ENCODE measurements around the gene NDOR1.

The NDOR1 gene

GRCh38 chr9:137181680-137182079 is 23.8 kb upstream of the NDOR1 start:
- Histone ChIP-seq H3K27me3 (ENCODE audit: control insufficient read depth, low read length) (no peaks in the 10 kb centered on the region), H3K4me2 (ENCODE audit: low read length) (no peak overlapping the region), H3K4me1 (ENCODE audit: control insufficient read depth, low read length) (peaks cover 5% of the 10 kb centered on the region), H3K9me3 (ENCODE audit: control insufficient read depth, insufficient read depth, low read length) (no peaks in the 10 kb centered on the region), H3K36me3 (ENCODE audit: control insufficient read depth, low read length) (peaks cover 48% of the 10 kb centered on the region), H4K20me1 (ENCODE audit: control insufficient read depth, insufficient read depth, low read depth, low read length) (no peaks in the 10 kb centered on the region), H3K9me2 (replicated peaks; ENCODE audit: control insufficient read depth, low read length) (no peaks in the 10 kb centered on the region), H3F3A (ENCODE audit: control insufficient read depth, insufficient read depth) (no peaks in the 10 kb centered on the region), H3K27ac (ENCODE audit: low read depth, low read length) (no peak overlapping the region), H3K79me2 (ENCODE audit: control insufficient read depth, low read length) (peaks cover 18% of the 10 kb centered on the region), H3K4me3 (ENCODE audit: low read length) (no peak overlapping the region)
- TF ChIP-seq EZH2phosphoT487 (IDR thresholded peaks at IDR 0.05; ENCODE audit: borderline replicate concordance, low read length) (no peak), CTCF (IDR thresholded peaks at IDR 0.05; ENCODE audit: low read depth, low read length, poor library complexity, severe bottlenecking) (no peak)

GRCh38 chr9:137182836-137183235 is 22.7 kb upstream of the NDOR1 start:
- no peak for TF ChIP-seq EZH2phosphoT487 (IDR thresholded peaks at IDR 0.05; ENCODE audit: borderline replicate concordance, low read length)
- TF ChIP-seq CTCF (IDR thresholded peaks at IDR 0.05; ENCODE audit: low read depth, low read length, poor library complexity, severe bottlenecking), result no peak
- Histone ChIP-seq H3K4me2 (ENCODE audit: low read length) (no peak overlapping the region), H3K36me3 (ENCODE audit: control insufficient read depth, low read length) (peaks cover 53% of the 10 kb centered on the region), H3K27me3 (ENCODE audit: control insufficient read depth, low read length) (no peaks in the 10 kb centered on the region), H3K27ac (ENCODE audit: low read depth, low read length) (no peak overlapping the region), H3K9me3 (ENCODE audit: control insufficient read depth, insufficient read depth, low read length) (no peaks in the 10 kb centered on the region), H3K4me3 (ENCODE audit: low read length) (no peak overlapping the region), H4K20me1 (ENCODE audit: control insufficient read depth, insufficient read depth, low read depth, low read length) (no peaks in the 10 kb centered on the region), H3K4me1 (ENCODE audit: control insufficient read depth, low read length) (peaks cover 16% of the 10 kb centered on the region), H3K9me2 (replicated peaks; ENCODE audit: control insufficient read depth, low read length) (no peaks in the 10 kb centered on the region), H3F3A (ENCODE audit: control insufficient read depth, insufficient read depth) (no peaks in the 10 kb centered on the region), H3K79me2 (ENCODE audit: control insufficient read depth, low read length) (peaks cover 30% of the 10 kb centered on the region)

- Histone ChIP-seq H4K20me1 (ENCODE audit: control insufficient read depth, insufficient read depth, low read depth, low read length) (no peaks in the 10 kb centered on the region), H3K27me3 (ENCODE audit: control insufficient read depth, low read length) (no peaks in the 10 kb centered on the region)
- TF ChIP-seq CTCF (IDR thresholded peaks at IDR 0.05; ENCODE audit: low read depth, low read length, poor library complexity, severe bottlenecking), result no peak
- TF ChIP-seq EZH2phosphoT487 (IDR thresholded peaks at IDR 0.05; ENCODE audit: borderline replicate concordance, low read length), result no peak
Observed at GRCh38 chr9:137183980-137184595, 21.4 kb upstream of the NDOR1 start.

More at GRCh38 chr9:137183980-137184595, 21.4 kb upstream of the NDOR1 start:
- Histone ChIP-seq H3F3A (ENCODE audit: control insufficient read depth, insufficient read depth) (no peaks in the 10 kb centered on the region), H3K36me3 (ENCODE audit: control insufficient read depth, low read length) (peaks cover 58% of the 10 kb centered on the region), H3K9me3 (ENCODE audit: control insufficient read depth, insufficient read depth, low read length) (no peaks in the 10 kb centered on the region), H3K4me3 (ENCODE audit: low read length) (no peak overlapping the region), H3K27ac (ENCODE audit: low read depth, low read length) (no peak overlapping the region), H3K4me2 (ENCODE audit: low read length) (no peak overlapping the region), H3K79me2 (ENCODE audit: control insufficient read depth, low read length) (peaks cover 41% of the 10 kb centered on the region), H3K9me2 (replicated peaks; ENCODE audit: control insufficient read depth, low read length) (no peaks in the 10 kb centered on the region), H3K4me1 (ENCODE audit: control insufficient read depth, low read length) (peaks cover 16% of the 10 kb centered on the region)
